SH-SY5Y (cell line): Measurements from ENCODE around the gene ABI1.

Experiments
- GATA2 ChIP-seq: IDR thresholded peaks from 2 replicates; pipeline ENCODE4 v1.6.1; 2011; ENCODE audit warnings: mild to moderate bottlenecking, low read depth, low read length
- GATA3 ChIP-seq: IDR thresholded peaks from 2 replicates; pipeline ENCODE4 v1.6.1; 2011; ENCODE audit warnings: low read depth, mild to moderate bottlenecking, low read length, moderate library complexity

DNA sequence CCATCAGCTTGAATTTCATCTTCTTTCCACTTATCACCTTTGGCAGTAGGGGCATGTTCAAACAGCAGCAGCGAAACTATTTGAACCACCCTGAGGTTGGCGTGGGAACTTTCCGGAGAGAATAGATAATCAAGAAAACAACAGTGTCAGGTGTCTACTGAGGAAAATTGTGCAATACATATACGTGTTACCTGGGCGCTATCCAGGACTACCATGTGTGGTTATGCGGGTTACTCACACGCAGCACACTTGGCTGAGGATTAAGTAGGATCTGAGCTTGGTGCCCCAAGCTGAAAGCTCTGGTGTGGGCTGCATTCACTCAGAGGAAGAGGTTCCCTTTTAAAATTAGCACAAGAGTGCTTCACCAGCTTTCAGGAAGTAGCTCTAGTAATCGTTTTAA is 8.8 kb upstream of the ABI1 start:
- TF ChIP-seq GATA2 (no peak), GATA3 (no peak)
